GM18909 (cell line): ENCODE measurements around the gene LRRC37A2.
"Not testable (repeated sequence)": the region's sequence is repeated elsewhere in the genome, so short reads cannot be mapped to it uniquely, and the experiment has no call there.

Experiments used
- ATAC-seq: cut with Tn5 transposase; IDR thresholded peaks from one replicate; pipeline ENCODE4 v1.9.1; 2021; ENCODE audit warnings: mild to moderate bottlenecking; ENCODE audit not compliant: unreplicated experiment, poor library complexity

The LRRC37A2 gene

GRCh38 chr17:46512168-46512567 lies at the start of gene LRRC37A2:
TSS of gene LRRC37A2 (plus strand) at chr17:46512468. CDS start at chr17:46512713, 245 bp downstream.
- ATAC-seq: not testable (repeated sequence)

- not testable (repeated sequence) for ATAC-seq
Measured at GRCh38 chr17:46467618-46468017, 44.6 kb upstream of the LRRC37A2 start.

- ATAC-seq: not testable (repeated sequence)
Measured at GRCh38 chr17:46474489-46474888, 37.8 kb upstream of the LRRC37A2 start.

GRCh38 chr17:46475583-46475982 lies 36.7 kb upstream of the LRRC37A2 start:
- ATAC-seq: not testable (repeated sequence)

- not testable (repeated sequence) for ATAC-seq
Measured at GRCh38 chr17:46478823-46479222, 33.4 kb upstream of the LRRC37A2 start.

- ATAC-seq: not testable (repeated sequence)
Measured at GRCh38 chr17:46481310-46481709, 31.0 kb upstream of the LRRC37A2 start.

- ATAC-seq: not testable (repeated sequence)
Measured at GRCh38 chr17:46492021-46492420, 20.2 kb upstream of the LRRC37A2 start.

GRCh38 chr17:46499437-46500139 lies 12.7 kb upstream of the LRRC37A2 start:
- ATAC-seq: not testable (repeated sequence)

- ATAC-seq: not testable (repeated sequence)
Measured at GRCh38 chr17:46505896-46506295, 6.4 kb upstream of the LRRC37A2 start.

GRCh38 chr17:46534716-46535115 lies 22.4 kb downstream of the LRRC37A2 start:
- ATAC-seq: not testable (repeated sequence)

GRCh38 chr17:46548607-46549006 lies 36.3 kb downstream of the LRRC37A2 start:
- not testable (repeated sequence) for ATAC-seq

GRCh38 chr17:46559155-46559554 lies 46.9 kb downstream of the LRRC37A2 start:
- not testable (repeated sequence) for ATAC-seq

GRCh38 chr17:46560048-46560447 lies 47.8 kb downstream of the LRRC37A2 start:
- not testable (repeated sequence) for ATAC-seq

GRCh38 chr17:46566284-46566683 lies 54.0 kb downstream of the LRRC37A2 start:
- ATAC-seq: not testable (repeated sequence)

GRCh38 chr17:46566980-46567379 lies 54.7 kb downstream of the LRRC37A2 start:
- not testable (repeated sequence) for ATAC-seq

GRCh38 chr17:46571796-46572195 lies 59.5 kb downstream of the LRRC37A2 start:
- ATAC-seq: not testable (repeated sequence)

- ATAC-seq: peak; percentile 94
Measured at GRCh38 chr17:46579083-46580075, 67.1 kb downstream of the LRRC37A2 start, which contains the start of gene ARL17A. TSS of gene ARL17A (minus strand) at chr17:46579691. CDS start at chr17:46576322, 3,369 bp downstream.

- ATAC-seq: not testable (repeated sequence)
Measured at GRCh38 chr17:46580082-46580481, 67.8 kb downstream of the LRRC37A2 start.

GRCh38 chr17:46585444-46585843 lies 73.2 kb downstream of the LRRC37A2 start:
- ATAC-seq: not testable (repeated sequence)
